Ovary (tissue), 9 donors: ENCODE data around the gene HCN2. TPM values are rescaled to one million over a fixed set of nuclear protein-coding genes. Genes with fewer than 3 reads are reported as not detected.

ENCODE experiments used
- DNase-seq, 5 donors: peaks; one replicate each; pipeline ENCODE4 v3.0.0-alpha.2; 2019 to 2020
- H3K27ac ChIP-seq, 2 donors: fragments of 200-600 bp; one replicate each; pipeline versions ENCODE4 v1.5.1 to v1.8.0; 2019 to 2022
- H3K27me3 ChIP-seq: fragments of 200-600 bp; one replicate; pipeline ENCODE4 v1.8.0; 2022
- H3K36me3 ChIP-seq: fragments of 200-600 bp; sonication (generic); one replicate; pipeline ENCODE4 v1.5.1; 2019
- H3K4me1 ChIP-seq: one replicate; pipeline ENCODE4 v1.8.1; 2013; ENCODE audit warnings: mild to moderate bottlenecking, moderate library complexity; ENCODE audit not compliant: insufficient read depth
- H3K4me3 ChIP-seq: fragments of 200-600 bp; sonication (generic); one replicate; pipeline ENCODE4 v1.5.1; 2017
- H3K9me3 ChIP-seq, 2 donors: fragments of 200-600 bp in 1 of 2; sonication (generic) in 1 of 2; one replicate each; pipeline versions ENCODE4 v1.5.1 to v1.8.1; 2013 to 2019; ENCODE audit warnings: mild to moderate bottlenecking in 1 of 2, moderate library complexity in 1 of 2
- CTCF ChIP-seq, 3 donors: fragments of 450-650 bp in 2 of 3; fragments of 200-600 bp in 1 of 3; IDR thresholded peaks; one replicate each; pipeline versions ENCODE4 v1.5.1 to v1.8.0; 2016 to 2022; ENCODE audit warnings: antibody characterized with exemption in 3 of 3, mild to moderate bottlenecking in 1 of 3
- EP300 ChIP-seq: sonication (generic); formaldehyde crosslinking; IDR thresholded peaks from one replicate; pipeline ENCODE4 v1.6.1; 2017; ENCODE audit warnings: antibody characterized with exemption
- POLR2A ChIP-seq: fragments of 450-650 bp; IDR thresholded peaks from one replicate; pipeline ENCODE4 v1.6.1; 2017; ENCODE audit warnings: antibody characterized with exemption, mild to moderate bottlenecking, moderate library complexity
- WGBS, 3 donors: extraction: QIAGEN DNeasy Blood & Tissue Kit in 1 of 3; methylation state at CpG; one replicate each; pipeline versions ENCODE4 v1.1.5 to v1.1.7; 2013 to 2017; 5-methylcytosine and 5-hydroxymethylcytosine counted together
- intact Hi-C, 4 donors: fragments of 100-400 bp; cut with DNase I; formaldehyde crosslinking; loops; one replicate each; pipeline versions ENCODE4 v1.11.0 to v1.15.1; 2022 to 2023
- polyA plus RNA-seq, 2 donors: library from polyadenylated mRNA; stranded (reverse); fragments of 200-250 nt in 1 of 2; fragments of 350-450 nt in 1 of 2; fragmentation: Illumina TruSeq in 1 of 2; extraction: RNeasy Lipid Tissue Mini Kit (QIAGEN cat#74804) in 1 of 2; gene quantifications; one replicate each; pipeline ENCODE4 v1.2.3, GENCODE V29; 2013 to 2014
- total RNA-seq, 7 donors: library from RNA; depleted of rRNA in 2 of 7; stranded (reverse); fragments of >200 nt in 2 of 7; fragmentation: NEBNext Ultra II Directional in 3 of 7; extraction: Animal tissue kit (Norgen Biotek cat#: 25700) in 3 of 7; gene quantifications; one replicate each; pipeline versions ENCODE4 v1.1.0 to v1.2.4, GENCODE V29; 2016 to 2023
- donor health status: DM: no; HTN: no; CAD: no; lungs with moderate emphysema.
- donor health status: DM: no; HTN: no; CAD: no.
- donor health status: Bipolar disorder and iron deficiency.
- donor health status: DM: yes; HTN: yes; CAD: no.
- donor health status: DM: no; HTN: no; CAD: no.
- donor health status: DM: yes; HTN: yes; CAD: no.

The HCN2 gene
- total and polyA plus RNA-seq, 9 donors: 0.07 to 0.23 (median 0.12) TPM; not detected in 5

GRCh38 chr19:640606-641189, 51.0 kb downstream of the HCN2 start:
- DNase-seq: no peak
- no peaks in the 10 kb centered on the region for H3K9me3 ChIP-seq
- peaks cover 12% of the 10 kb centered on the region for H3K4me1 ChIP-seq
- H3K36me3 ChIP-seq: no peaks in the 10 kb centered on the region
- no peak overlapping the region for H3K4me3 ChIP-seq
- no peaks in the 10 kb centered on the region for H3K27me3 ChIP-seq
- intact Hi-C loops: no loop called here
- peak overlapping the region in 1 of 2 donors; percentile 43 for H3K27ac ChIP-seq
- 88 to 93% (median 88%) methylated on average over 31 of the region's 31 CpGs for WGBS, 3 donors
- TF ChIP-seq CTCF (IDR thresholded peaks at IDR 0.05) (no peak), EP300 (no peak), POLR2A (no peak)

GRCh38 chr19:641702-642101, 52.0 kb downstream of the HCN2 start:
- Histone ChIP-seq H3K27ac (peak overlapping the region in 1 of 2 donors; percentile 9), H3K9me3 (no peaks in the 10 kb centered on the region), H3K27me3 (no peaks in the 10 kb centered on the region), H3K36me3 (no peaks in the 10 kb centered on the region), H3K4me3 (no peak overlapping the region), H3K4me1 (peaks cover 12% of the 10 kb centered on the region)
- intact Hi-C loops: no loop called here
- TF ChIP-seq CTCF (IDR thresholded peaks at IDR 0.05) (no peak), EP300 (no peak), POLR2A (no peak)
- WGBS, 3 donors: 83 to 85% (median 84%) methylated on average over 17 of the region's 17 CpGs
- no peak for DNase-seq

GRCh38 chr19:642767-643727, 53.4 kb downstream of the HCN2 start:
- TF ChIP-seq EP300: no peak
- TF ChIP-seq CTCF (IDR thresholded peaks at IDR 0.05): no peak
- TF ChIP-seq POLR2A: no peak
- intact Hi-C loops: no loop called here
- Histone ChIP-seq H3K27me3 (no peaks in the 10 kb centered on the region), H3K27ac (peak overlapping the region; percentile 27 to 67), H3K4me3 (no peak overlapping the region), H3K9me3 (no peaks in the 10 kb centered on the region), H3K4me1 (peaks cover 12% of the 10 kb centered on the region), H3K36me3 (no peaks in the 10 kb centered on the region)
- 22 to 51% (median 39%) methylated on average over 42 to 70 of the region's 70 CpGs for WGBS, 3 donors
- DNase-seq: peak; percentile 60 to 73 (median 64)

GRCh38 chr19:643736-644135, 54.1 kb downstream of the HCN2 start:
- Histone ChIP-seq H3K27ac (peak overlapping the region; percentile 27 to 67), H3K4me3 (no peak overlapping the region), H3K27me3 (no peaks in the 10 kb centered on the region), H3K9me3 (no peaks in the 10 kb centered on the region), H3K36me3 (no peaks in the 10 kb centered on the region), H3K4me1 (peaks cover 8% of the 10 kb centered on the region)
- no peak for TF ChIP-seq POLR2A
- TF ChIP-seq EP300: no peak
- no peak for TF ChIP-seq CTCF (IDR thresholded peaks at IDR 0.05)
- intact Hi-C loops: no loop called here
- WGBS, 3 donors: 86 to 87% (median 87%) methylated on average over 24 of the region's 24 CpGs
- no peak for DNase-seq
